Central memory CD8-positive, alpha-beta T cell (primary cell): ENCODE results near the gene STRN4.

Experiments
- ATAC-seq: fragments of 150-1000 bp; cut with Tn5 transposase; replicated peaks from 2 replicates; pipeline ENCODE4 v1.10.0; 2022; ENCODE audit warnings: mild to moderate bottlenecking, moderate FRiP score, moderate number of reproducible peaks; ENCODE audit not compliant: poor library complexity, severe bottlenecking; ENCODE audit errors: extremely low read depth
- DNase-seq, 2 donors: peaks; one replicate each; pipeline ENCODE4 v3.0.0; 2021; ENCODE audit warnings: low spot score in 2 of 2
- H3K27ac Mint-ChIP-seq: one replicate; pipeline ENCODE4 v1.8.0; 2022; ENCODE audit warnings: low read depth, mild to moderate bottlenecking, moderate library complexity, mixed read lengths
- H3K27me3 Mint-ChIP-seq: one replicate; pipeline ENCODE4 v1.8.0; 2022; ENCODE audit warnings: mixed read lengths
- H3K36me3 Mint-ChIP-seq: one replicate; pipeline ENCODE4 v1.8.0; 2022; ENCODE audit warnings: mild to moderate bottlenecking, moderate library complexity, mixed read lengths; ENCODE audit not compliant: insufficient read depth
- H3K4me1 Mint-ChIP-seq: one replicate; pipeline ENCODE4 v1.8.0; 2022; ENCODE audit warnings: mixed read lengths
- H3K4me3 Mint-ChIP-seq: one replicate; pipeline ENCODE4 v1.8.0; 2022; ENCODE audit warnings: mild to moderate bottlenecking, moderate library complexity, mixed read lengths
- H3K9me3 Mint-ChIP-seq: one replicate; pipeline ENCODE4 v1.8.0; 2022; ENCODE audit warnings: mixed read lengths

STRN4 gene

GRCh38 chr19:46746281-46747057, at the start of gene STRN4:
Gene STRN4, minus strand, starts transcription at chr19:46746450. Its CDS starts 20 bp downstream, at chr19:46746430.
- Mint-ChIP-seq H3K9me3 (no peaks in the 10 kb centered on the region), H3K36me3 (peaks cover 14% of the 10 kb centered on the region), H3K4me3 (peak within 1 kb of the TSS; percentile 85), H3K27me3 (no peaks in the 10 kb centered on the region), H3K27ac (peak within 1 kb of the TSS; percentile 85), H3K4me1 (peaks cover 53% of the 10 kb centered on the region)
- ATAC-seq (peak; percentile 64), DNase-seq (peak in 1 of 2 donors; percentile 35)

- no peaks in the 10 kb centered on the region for H3K9me3 Mint-ChIP-seq
- H3K27ac Mint-ChIP-seq = no peak overlapping the region
- DNase-seq (no peak), ATAC-seq (peak; percentile 26)
- H3K27me3 Mint-ChIP-seq = no peaks in the 10 kb centered on the region
- no peak overlapping the region for H3K4me3 Mint-ChIP-seq
- H3K36me3 Mint-ChIP-seq = peaks cover 8% of the 10 kb centered on the region
- peaks cover 17% of the 10 kb centered on the region for H3K4me1 Mint-ChIP-seq
Observed at GRCh38 chr19:46791944-46792343, 45.7 kb upstream of the STRN4 start.

- Mint-ChIP-seq H3K4me3 (no peak overlapping the region), H3K4me1 (peaks cover 43% of the 10 kb centered on the region), H3K36me3 (peaks cover 18% of the 10 kb centered on the region), H3K27ac (no peak overlapping the region), H3K27me3 (no peaks in the 10 kb centered on the region), H3K9me3 (no peaks in the 10 kb centered on the region)
- DNase-seq (no peak), ATAC-seq (no peak)
Observed at GRCh38 chr19:46789371-46789770, 43.1 kb upstream of the STRN4 start.

GRCh38 chr19:46788968-46789338, 42.7 kb upstream of the STRN4 start:
- Mint-ChIP-seq H3K27me3 (no peaks in the 10 kb centered on the region), H3K9me3 (no peaks in the 10 kb centered on the region), H3K4me1 (peaks cover 47% of the 10 kb centered on the region), H3K27ac (peak overlapping the region; percentile 96), H3K4me3 (peak overlapping the region; percentile 96), H3K36me3 (peaks cover 20% of the 10 kb centered on the region)
- no peak for ATAC-seq
- no peak for DNase-seq

GRCh38 chr19:46788262-46788967, 42.2 kb upstream of the STRN4 start, which contains the start of gene SLC1A5:
Gene SLC1A5, minus strand, starts transcription at chr19:46788594. Its CDS starts 629 bp downstream, at chr19:46787965.
- peak; percentile 89 to 95 for DNase-seq
- Mint-ChIP-seq H3K27me3 (no peaks in the 10 kb centered on the region), H3K9me3 (no peaks in the 10 kb centered on the region), H3K36me3 (peaks cover 22% of the 10 kb centered on the region), H3K27ac (peak within 1 kb of the TSS; percentile 96), H3K4me1 (peaks cover 52% of the 10 kb centered on the region), H3K4me3 (peak within 1 kb of the TSS; percentile 96)
- ATAC-seq = peak; percentile 70

GRCh38 chr19:46787331-46788261, 41.3 kb upstream of the STRN4 start:
- ATAC-seq (no peak), DNase-seq (no peak)
- peaks cover 60% of the 10 kb centered on the region for H3K4me1 Mint-ChIP-seq
- H3K9me3 Mint-ChIP-seq = no peaks in the 10 kb centered on the region
- no peaks in the 10 kb centered on the region for H3K27me3 Mint-ChIP-seq
- H3K4me3 Mint-ChIP-seq = peak overlapping the region; percentile 96
- peak overlapping the region; percentile 96 for H3K27ac Mint-ChIP-seq
- H3K36me3 Mint-ChIP-seq = peaks cover 30% of the 10 kb centered on the region

GRCh38 chr19:46787040-46787330, 40.7 kb upstream of the STRN4 start:
- peaks cover 35% of the 10 kb centered on the region for H3K36me3 Mint-ChIP-seq
- no peaks in the 10 kb centered on the region for H3K27me3 Mint-ChIP-seq
- H3K27ac Mint-ChIP-seq = peak overlapping the region; percentile 96
- DNase-seq = no peak
- H3K9me3 Mint-ChIP-seq = no peaks in the 10 kb centered on the region
- H3K4me1 Mint-ChIP-seq = peaks cover 60% of the 10 kb centered on the region
- ATAC-seq = no peak
- peak overlapping the region; percentile 96 for H3K4me3 Mint-ChIP-seq

GRCh38 chr19:46786236-46787039, 40.2 kb upstream of the STRN4 start:
- Mint-ChIP-seq H3K27ac (peak overlapping the region; percentile 96), H3K9me3 (no peaks in the 10 kb centered on the region), H3K36me3 (peaks cover 36% of the 10 kb centered on the region), H3K4me1 (peaks cover 57% of the 10 kb centered on the region), H3K27me3 (no peaks in the 10 kb centered on the region), H3K4me3 (peak overlapping the region; percentile 96)
- DNase-seq (peak; percentile 39 to 74), ATAC-seq (peak; percentile 77)

- H3K27me3 Mint-ChIP-seq = no peaks in the 10 kb centered on the region
- peaks cover 40% of the 10 kb centered on the region for H3K36me3 Mint-ChIP-seq
- DNase-seq = no peak
- H3K9me3 Mint-ChIP-seq = no peaks in the 10 kb centered on the region
- peak; percentile 20 for ATAC-seq
- peak overlapping the region; percentile 96 for H3K4me3 Mint-ChIP-seq
- H3K4me1 Mint-ChIP-seq = peaks cover 57% of the 10 kb centered on the region
- H3K27ac Mint-ChIP-seq = peak overlapping the region; percentile 96
Observed at GRCh38 chr19:46785980-46786235, 39.7 kb upstream of the STRN4 start.

- H3K9me3 Mint-ChIP-seq = no peaks in the 10 kb centered on the region
- H3K27me3 Mint-ChIP-seq = no peaks in the 10 kb centered on the region
- H3K4me1 Mint-ChIP-seq = peaks cover 57% of the 10 kb centered on the region
- peaks cover 43% of the 10 kb centered on the region for H3K36me3 Mint-ChIP-seq
- no peak for ATAC-seq
- no peak for DNase-seq
- peak overlapping the region; percentile 96 for H3K27ac Mint-ChIP-seq
- peak overlapping the region; percentile 96 for H3K4me3 Mint-ChIP-seq
Observed at GRCh38 chr19:46785054-46785979, 39.1 kb upstream of the STRN4 start.

GRCh38 chr19:46784262-46785053, 38.2 kb upstream of the STRN4 start:
- DNase-seq = no peak
- Mint-ChIP-seq H3K4me3 (peak overlapping the region; percentile 96), H3K36me3 (peaks cover 44% of the 10 kb centered on the region), H3K27me3 (no peaks in the 10 kb centered on the region), H3K9me3 (no peaks in the 10 kb centered on the region), H3K4me1 (peaks cover 56% of the 10 kb centered on the region), H3K27ac (peak overlapping the region; percentile 96)
- no peak for ATAC-seq
